Ovary (tissue), 9 donors: ENCODE data around the gene SLC12A2. TPM values are rescaled to one million over a fixed set of nuclear protein-coding genes. Genes with fewer than 3 reads are reported as not detected.

Source experiments
- DNase-seq, 5 donors: peaks; one replicate each; pipeline ENCODE4 v3.0.0-alpha.2; 2019 to 2020
- H3K27ac ChIP-seq, 2 donors: fragments of 200-600 bp; one replicate each; pipeline versions ENCODE4 v1.5.1 to v1.8.0; 2019 to 2022
- H3K27me3 ChIP-seq: fragments of 200-600 bp; one replicate; pipeline ENCODE4 v1.8.0; 2022
- H3K36me3 ChIP-seq: fragments of 200-600 bp; sonication (generic); one replicate; pipeline ENCODE4 v1.5.1; 2019
- H3K4me1 ChIP-seq: one replicate; pipeline ENCODE4 v1.8.1; 2013; ENCODE audit warnings: mild to moderate bottlenecking, moderate library complexity; ENCODE audit not compliant: insufficient read depth
- H3K4me3 ChIP-seq: fragments of 200-600 bp; sonication (generic); one replicate; pipeline ENCODE4 v1.5.1; 2017
- H3K9me3 ChIP-seq, 2 donors: fragments of 200-600 bp in 1 of 2; sonication (generic) in 1 of 2; one replicate each; pipeline versions ENCODE4 v1.5.1 to v1.8.1; 2013 to 2019; ENCODE audit warnings: mild to moderate bottlenecking in 1 of 2, moderate library complexity in 1 of 2
- EP300 ChIP-seq: sonication (generic); formaldehyde crosslinking; IDR thresholded peaks from one replicate; pipeline ENCODE4 v1.6.1; 2017; ENCODE audit warnings: antibody characterized with exemption
- POLR2A ChIP-seq: fragments of 450-650 bp; IDR thresholded peaks from one replicate; pipeline ENCODE4 v1.6.1; 2017; ENCODE audit warnings: antibody characterized with exemption, mild to moderate bottlenecking, moderate library complexity
- WGBS, 3 donors: extraction: QIAGEN DNeasy Blood & Tissue Kit in 1 of 3; methylation state at CpG; one replicate each; pipeline versions ENCODE4 v1.1.5 to v1.1.7; 2013 to 2017; 5-methylcytosine and 5-hydroxymethylcytosine counted together
- intact Hi-C, 4 donors: fragments of 100-400 bp; cut with DNase I; formaldehyde crosslinking; loops; one replicate each; pipeline versions ENCODE4 v1.11.0 to v1.15.1; 2022 to 2023
- polyA plus RNA-seq, 2 donors: library from polyadenylated mRNA; stranded (reverse); fragments of 200-250 nt in 1 of 2; fragments of 350-450 nt in 1 of 2; fragmentation: Illumina TruSeq in 1 of 2; extraction: RNeasy Lipid Tissue Mini Kit (QIAGEN cat#74804) in 1 of 2; gene quantifications; one replicate each; pipeline ENCODE4 v1.2.3, GENCODE V29; 2013 to 2014
- total RNA-seq, 7 donors: library from RNA; depleted of rRNA in 2 of 7; stranded (reverse); fragments of >200 nt in 2 of 7; fragmentation: NEBNext Ultra II Directional in 3 of 7; extraction: Animal tissue kit (Norgen Biotek cat#: 25700) in 3 of 7; gene quantifications; one replicate each; pipeline versions ENCODE4 v1.1.0 to v1.2.4, GENCODE V29; 2016 to 2023
- TF ChIP-seq, protein P1 (sequence below), 3 donors: fragments of 450-650 bp in 2 of 3; fragments of 200-600 bp in 1 of 3; IDR thresholded peaks; one replicate each; pipeline versions ENCODE4 v1.5.1 to v1.8.0; 2016 to 2022; ENCODE audit warnings: antibody characterized with exemption in 3 of 3, mild to moderate bottlenecking in 1 of 3
- donor health status: DM: no; HTN: no; CAD: no; lungs with moderate emphysema.
- donor health status: DM: no; HTN: no; CAD: no.
- donor health status: Bipolar disorder and iron deficiency.
- donor health status: DM: yes; HTN: yes; CAD: no.
- donor health status: DM: no; HTN: no; CAD: no.
- donor health status: DM: yes; HTN: yes; CAD: no.

SLC12A2 gene
- total and polyA plus RNA-seq, 9 donors = 7.0 to 31.6 (median 20.5) TPM

DNA sequence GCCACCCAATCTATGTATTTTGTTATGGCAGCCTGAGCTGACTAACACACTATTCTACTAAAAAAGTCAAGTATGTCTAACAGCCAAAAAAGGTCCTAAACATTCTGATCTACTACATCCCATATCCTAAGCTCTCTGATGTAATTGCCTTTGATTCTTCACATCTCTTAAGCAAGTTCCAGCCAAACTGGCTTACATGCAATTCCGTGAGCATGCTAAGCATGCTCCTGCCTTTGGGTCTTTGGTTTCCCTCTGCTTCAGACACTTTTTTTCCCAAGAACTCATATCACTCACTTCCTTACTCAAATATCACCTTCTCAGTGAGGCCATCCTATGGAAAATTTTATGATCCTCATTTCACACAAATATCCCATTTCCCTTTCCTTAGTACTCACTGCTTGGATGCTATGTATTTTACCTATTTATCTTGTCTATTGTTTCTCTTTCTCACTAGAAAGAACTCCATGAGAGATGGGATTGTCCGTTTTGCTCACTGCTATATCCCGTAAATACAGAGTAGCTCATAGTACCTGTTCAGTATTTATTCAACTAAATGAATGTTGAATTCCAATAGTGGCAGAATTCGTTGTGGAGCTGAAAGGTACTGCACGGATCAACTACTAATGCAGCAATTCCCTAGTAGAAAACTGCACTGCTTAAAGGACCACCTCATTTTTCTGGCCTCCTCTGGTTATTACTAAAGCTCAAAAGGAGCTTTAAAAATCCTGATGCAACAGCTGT lies 2.3 kb upstream of the SLC12A2 start:
- peak overlapping the region in 1 of 2 donors; percentile 99 for H3K27ac ChIP-seq
- 43 to 56% (median 44%) methylated on average over 5 of the region's 5 CpGs for WGBS, 3 donors
- no peak for DNase-seq
- H3K36me3 ChIP-seq = no peaks in the 10 kb centered on the region
- no peaks in the 10 kb centered on the region for H3K27me3 ChIP-seq
- no peaks in the 10 kb centered on the region for H3K9me3 ChIP-seq
- intact Hi-C loops = loop anchor here in 1 of 4 donors (5.0 to 10.0 kb wide), 2 partner anchors 114 to 509 kb away; no protein-coding TSS in a partner anchor
- H3K4me1 ChIP-seq = peaks cover 2% of the 10 kb centered on the region
- TF ChIP-seq, protein P1, sequence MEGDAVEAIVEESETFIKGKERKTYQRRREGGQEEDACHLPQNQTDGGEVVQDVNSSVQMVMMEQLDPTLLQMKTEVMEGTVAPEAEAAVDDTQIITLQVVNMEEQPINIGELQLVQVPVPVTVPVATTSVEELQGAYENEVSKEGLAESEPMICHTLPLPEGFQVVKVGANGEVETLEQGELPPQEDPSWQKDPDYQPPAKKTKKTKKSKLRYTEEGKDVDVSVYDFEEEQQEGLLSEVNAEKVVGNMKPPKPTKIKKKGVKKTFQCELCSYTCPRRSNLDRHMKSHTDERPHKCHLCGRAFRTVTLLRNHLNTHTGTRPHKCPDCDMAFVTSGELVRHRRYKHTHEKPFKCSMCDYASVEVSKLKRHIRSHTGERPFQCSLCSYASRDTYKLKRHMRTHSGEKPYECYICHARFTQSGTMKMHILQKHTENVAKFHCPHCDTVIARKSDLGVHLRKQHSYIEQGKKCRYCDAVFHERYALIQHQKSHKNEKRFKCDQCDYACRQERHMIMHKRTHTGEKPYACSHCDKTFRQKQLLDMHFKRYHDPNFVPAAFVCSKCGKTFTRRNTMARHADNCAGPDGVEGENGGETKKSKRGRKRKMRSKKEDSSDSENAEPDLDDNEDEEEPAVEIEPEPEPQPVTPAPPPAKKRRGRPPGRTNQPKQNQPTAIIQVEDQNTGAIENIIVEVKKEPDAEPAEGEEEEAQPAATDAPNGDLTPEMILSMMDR (IDR thresholded peaks at IDR 0.05) = peak in 1 of 3 donors; percentile 14
- no peak for TF ChIP-seq POLR2A
- peak overlapping the region; percentile 87 for H3K4me3 ChIP-seq

DNA sequence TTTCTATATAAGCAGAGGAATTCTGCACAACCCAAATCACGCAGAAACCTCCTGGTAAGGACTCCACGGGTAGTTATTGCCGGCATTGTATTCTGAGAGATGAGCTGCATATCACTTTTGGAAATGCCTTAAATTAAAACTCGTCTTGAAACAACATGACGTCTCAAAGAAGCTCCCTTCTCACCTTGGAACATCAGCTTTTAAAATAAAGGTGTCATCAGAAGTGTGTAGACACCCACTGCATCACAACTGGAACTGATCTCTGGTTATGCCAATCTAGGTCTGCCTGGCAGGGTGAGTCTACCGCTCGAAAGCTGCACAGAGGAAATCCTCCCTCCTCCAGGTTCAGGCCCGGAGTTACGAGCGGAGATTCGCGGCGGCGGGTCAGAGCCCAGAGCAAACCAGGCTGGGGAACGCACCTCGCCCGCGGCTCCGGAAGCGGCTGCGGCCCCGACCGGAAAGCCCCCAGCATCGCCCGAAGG lies 974 bp upstream of the SLC12A2 start:
- H3K4me1 ChIP-seq = peaks cover 3% of the 10 kb centered on the region
- H3K27ac ChIP-seq = peak overlapping the region; percentile 86 to 99
- no peaks in the 10 kb centered on the region for H3K9me3 ChIP-seq
- TF ChIP-seq, protein P1 (IDR thresholded peaks at IDR 0.05) = no peak
- peak; percentile 3 for TF ChIP-seq POLR2A
- peak overlapping the region; percentile 87 for H3K4me3 ChIP-seq
- no peak for DNase-seq
- intact Hi-C loops = loop anchor here in 1 of 4 donors (5.0 to 10.0 kb wide), 2 partner anchors 112 to 510 kb away; no protein-coding TSS in a partner anchor
- no peaks in the 10 kb centered on the region for H3K27me3 ChIP-seq
- 0 to 1% (median 1%) methylated on average over 25 of the region's 25 CpGs for WGBS, 3 donors
- no peaks in the 10 kb centered on the region for H3K36me3 ChIP-seq

DNA sequence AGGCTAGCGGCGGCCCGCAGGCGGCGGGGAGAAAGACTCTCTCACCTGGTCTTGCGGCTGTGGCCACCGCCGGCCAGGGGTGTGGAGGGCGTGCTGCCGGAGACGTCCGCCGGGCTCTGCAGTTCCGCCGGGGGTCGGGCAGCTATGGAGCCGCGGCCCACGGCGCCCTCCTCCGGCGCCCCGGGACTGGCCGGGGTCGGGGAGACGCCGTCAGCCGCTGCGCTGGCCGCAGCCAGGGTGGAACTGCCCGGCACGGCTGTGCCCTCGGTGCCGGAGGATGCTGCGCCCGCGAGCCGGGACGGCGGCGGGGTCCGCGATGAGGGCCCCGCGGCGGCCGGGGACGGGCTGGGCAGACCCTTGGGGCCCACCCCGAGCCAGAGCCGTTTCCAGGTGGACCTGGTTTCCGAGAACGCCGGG lies 253 bp downstream of the SLC12A2 start:
- no peaks in the 10 kb centered on the region for H3K9me3 ChIP-seq
- peaks cover 4% of the 10 kb centered on the region for H3K4me1 ChIP-seq
- TF ChIP-seq, protein P1 (IDR thresholded peaks at IDR 0.05) = peak in 2 of 3 donors; percentile 55 to 69
- no peak for TF ChIP-seq POLR2A
- peak overlapping the region; percentile 87 for H3K4me3 ChIP-seq
- no peaks in the 10 kb centered on the region for H3K27me3 ChIP-seq
- intact Hi-C loops = loop anchor here in 1 of 4 donors (5.0 to 10.0 kb wide), 2 partner anchors 111 to 512 kb away; no protein-coding TSS in a partner anchor
- peak overlapping the region; percentile 86 to 99 for H3K27ac ChIP-seq
- peak in 1 of 5 donors; percentile 76 for DNase-seq
- WGBS, 3 donors = 0% methylated on average over 19 to 53 of the region's 53 CpGs
- H3K36me3 ChIP-seq = no peaks in the 10 kb centered on the region

DNA sequence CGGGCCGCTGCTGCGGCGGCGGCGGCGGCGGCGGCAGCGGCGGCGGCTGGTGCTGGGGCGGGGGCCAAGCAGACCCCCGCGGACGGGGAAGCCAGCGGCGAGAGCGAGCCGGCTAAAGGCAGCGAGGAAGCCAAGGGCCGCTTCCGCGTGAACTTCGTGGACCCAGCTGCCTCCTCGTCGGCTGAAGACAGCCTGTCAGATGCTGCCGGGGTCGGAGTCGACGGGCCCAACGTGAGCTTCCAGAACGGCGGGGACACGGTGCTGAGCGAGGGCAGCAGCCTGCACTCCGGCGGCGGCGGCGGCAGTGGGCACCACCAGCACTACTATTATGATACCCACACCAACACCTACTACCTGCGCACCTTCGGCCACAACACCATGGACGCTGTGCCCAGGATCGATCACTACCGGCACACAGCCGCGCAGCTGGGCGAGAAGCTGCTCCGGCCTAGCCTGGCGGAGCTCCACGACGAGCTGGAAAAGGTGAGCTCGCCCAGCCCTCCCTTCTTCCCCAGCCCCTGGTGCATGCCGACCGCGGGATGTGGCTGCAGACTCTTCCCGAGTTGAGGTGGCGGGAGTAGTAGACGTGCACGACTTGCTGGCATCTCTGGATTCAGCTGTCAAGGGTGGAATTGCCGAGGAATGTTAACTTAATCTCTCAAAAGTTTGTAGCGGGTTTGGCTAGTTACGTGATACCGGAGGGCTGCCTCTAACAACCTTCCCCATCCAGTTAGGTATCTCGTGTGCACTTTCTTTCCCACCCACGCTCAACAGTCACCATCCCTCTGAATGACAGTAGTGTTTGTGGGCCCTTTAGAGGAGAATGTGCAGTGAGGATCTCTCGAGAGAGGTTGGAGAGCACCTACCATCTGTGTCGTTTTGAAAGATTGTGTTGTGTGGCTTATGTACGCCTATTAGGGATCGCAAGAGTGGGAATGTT lies 932 bp downstream of the SLC12A2 start:
- 1 to 3% (median 1%) methylated on average over 19 to 71 of the region's 71 CpGs for WGBS, 3 donors
- H3K36me3 ChIP-seq = no peaks in the 10 kb centered on the region
- peak overlapping the region; percentile 87 for H3K4me3 ChIP-seq
- H3K27ac ChIP-seq = peak overlapping the region; percentile 86 to 99
- no peaks in the 10 kb centered on the region for H3K9me3 ChIP-seq
- DNase-seq = peak; percentile 28 to 60 (median 53)
- H3K4me1 ChIP-seq = peaks cover 2% of the 10 kb centered on the region
- no peaks in the 10 kb centered on the region for H3K27me3 ChIP-seq
- intact Hi-C loops = loop anchor here in 1 of 4 donors (5.0 to 10.0 kb wide), 2 partner anchors 110 to 512 kb away; no protein-coding TSS in a partner anchor
- TF ChIP-seq POLR2A (no peak), EP300 (no peak)
- TF ChIP-seq, protein P1 (IDR thresholded peaks at IDR 0.05) = no peak
